HG02943 (cell line): ENCODE results near the gene BMERB1.

Source experiments
- ATAC-seq: cut with Tn5 transposase; IDR thresholded peaks from one replicate; pipeline ENCODE4 v1.9.1; 2021; ENCODE audit warnings: mild to moderate bottlenecking, low read depth, moderate library complexity; ENCODE audit not compliant: unreplicated experiment

Gene BMERB1

GRCh38 chr16:15581127-15581815 lies 146.9 kb downstream of the BMERB1 start:
- ATAC-seq: no peak

- no peak for ATAC-seq
Measured at GRCh38 chr16:15583526-15583925, 149.1 kb downstream of the BMERB1 start.

- ATAC-seq: no peak
Measured at GRCh38 chr16:15585956-15586355, 151.6 kb downstream of the BMERB1 start.

- no peak for ATAC-seq
Measured at GRCh38 chr16:15586716-15587115, 152.3 kb downstream of the BMERB1 start.

GRCh38 chr16:15587152-15587825 lies 152.9 kb downstream of the BMERB1 start:
- no peak for ATAC-seq

GRCh38 chr16:15592324-15592723 lies 157.9 kb downstream of the BMERB1 start:
- ATAC-seq: no peak

- no peak for ATAC-seq
Measured at GRCh38 chr16:15593235-15593634, 158.8 kb downstream of the BMERB1 start.

- ATAC-seq: no peak
Measured at GRCh38 chr16:15594711-15595320, 160.4 kb downstream of the BMERB1 start.

GRCh38 chr16:15597135-15597534 lies 162.7 kb downstream of the BMERB1 start:
- no peak for ATAC-seq

GRCh38 chr16:15597822-15598647 lies 163.6 kb downstream of the BMERB1 start:
- no peak for ATAC-seq

- no peak for ATAC-seq
Measured at GRCh38 chr16:15598648-15599190, 164.3 kb downstream of the BMERB1 start.

- no peak for ATAC-seq
Measured at GRCh38 chr16:15599303-15600070, 165.1 kb downstream of the BMERB1 start.

GRCh38 chr16:15601212-15601879 lies 167.0 kb downstream of the BMERB1 start:
- ATAC-seq: no peak

GRCh38 chr16:15602285-15603044 lies 168.1 kb downstream of the BMERB1 start:
- ATAC-seq: no peak

- ATAC-seq: no peak
Measured at GRCh38 chr16:15604460-15605440, 170.4 kb downstream of the BMERB1 start.

- ATAC-seq: no peak
Measured at GRCh38 chr16:15605839-15606517, 171.6 kb downstream of the BMERB1 start.
